NCI-H1694 treated with DMSO at 0.1 percent for 48 hours (cell line): ENCODE results near the gene CHST11.
"Not testable (repeated sequence)": the region's sequence is repeated elsewhere in the genome, so short reads cannot be mapped to it uniquely, and the experiment has no call there.

Experiments used
- DNase-seq: peaks from one replicate; lab custom pipeline; 2025; lab: John Stamatoyannopoulos, UW

The CHST11 gene

DNA sequence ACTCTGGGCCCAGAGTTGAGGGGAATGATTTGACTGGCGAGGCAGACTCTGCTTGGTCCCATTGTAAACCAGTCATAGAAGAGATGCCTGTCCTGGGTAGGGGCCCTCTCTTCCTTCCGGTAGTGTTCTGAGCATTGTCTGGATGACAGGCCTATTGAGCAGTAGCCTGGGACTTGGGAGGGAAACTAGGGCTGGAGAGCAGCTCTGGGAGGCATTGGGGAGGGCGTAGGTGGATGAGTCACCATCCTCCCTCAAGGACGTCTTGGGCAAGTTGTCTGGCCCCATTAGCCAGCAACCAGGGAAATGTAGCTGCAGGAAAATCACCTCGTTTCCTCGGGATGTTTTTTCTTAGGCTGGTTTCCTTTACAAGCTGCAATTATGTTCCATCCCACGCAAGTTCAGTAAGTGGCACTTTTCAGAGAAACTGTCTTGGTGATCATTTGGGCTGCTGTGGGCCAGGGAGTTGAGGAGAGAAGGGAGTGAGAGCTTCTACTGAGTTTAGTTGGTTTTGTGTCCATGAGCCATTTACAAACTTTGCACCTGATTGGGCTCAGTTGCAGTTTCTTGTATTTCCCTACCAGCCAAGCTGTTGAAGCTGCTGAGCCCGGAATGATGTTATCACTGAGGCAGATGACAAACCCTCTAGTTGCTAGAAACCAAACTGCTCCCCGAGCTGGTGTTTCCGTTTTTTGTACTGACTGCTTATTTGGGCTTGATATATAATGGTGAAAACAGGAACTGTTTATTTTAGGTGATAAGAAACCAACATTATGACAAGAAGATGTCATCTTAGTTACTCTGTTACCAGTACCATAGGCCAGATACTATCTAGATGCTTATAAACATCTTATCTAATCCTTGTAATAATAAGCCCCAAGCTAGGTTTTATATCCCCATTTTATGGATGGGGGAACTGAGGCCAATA, 147.6 kb downstream of the CHST11 start:
- DNase-seq, result no peak

DNA sequence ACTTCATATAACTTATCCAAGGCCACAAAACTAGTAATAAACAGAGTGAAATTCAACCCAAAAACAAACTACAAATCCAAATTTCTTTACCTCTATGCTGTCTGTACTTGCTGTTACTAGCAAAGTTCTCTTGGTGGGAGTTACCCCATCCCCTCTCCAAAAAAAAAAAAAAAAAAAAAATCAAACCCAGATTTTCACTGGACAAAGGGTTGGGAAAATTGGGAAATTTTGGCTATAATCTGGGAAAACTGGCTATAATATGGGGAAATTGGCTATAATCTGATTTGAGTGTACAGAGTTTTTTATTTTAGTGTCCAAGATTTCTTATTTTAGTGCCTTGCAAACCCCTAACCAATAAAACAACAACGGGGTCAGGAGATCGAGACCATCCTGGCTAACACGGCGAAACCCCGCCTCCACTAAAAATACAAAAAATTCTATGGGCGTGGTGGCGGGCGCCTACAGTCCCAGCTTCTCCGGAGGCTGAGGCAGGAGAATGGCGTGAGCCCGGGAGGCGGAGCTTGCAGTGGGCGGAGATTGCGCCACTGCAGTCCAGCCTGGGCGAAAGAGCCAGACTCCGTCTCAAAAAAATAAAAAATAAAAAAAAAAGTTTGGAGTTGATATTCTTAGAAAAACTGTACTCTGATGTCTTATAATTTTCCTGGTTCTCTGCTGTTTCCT, 148.4 kb downstream of the CHST11 start:
- DNase-seq, result no peak

DNA sequence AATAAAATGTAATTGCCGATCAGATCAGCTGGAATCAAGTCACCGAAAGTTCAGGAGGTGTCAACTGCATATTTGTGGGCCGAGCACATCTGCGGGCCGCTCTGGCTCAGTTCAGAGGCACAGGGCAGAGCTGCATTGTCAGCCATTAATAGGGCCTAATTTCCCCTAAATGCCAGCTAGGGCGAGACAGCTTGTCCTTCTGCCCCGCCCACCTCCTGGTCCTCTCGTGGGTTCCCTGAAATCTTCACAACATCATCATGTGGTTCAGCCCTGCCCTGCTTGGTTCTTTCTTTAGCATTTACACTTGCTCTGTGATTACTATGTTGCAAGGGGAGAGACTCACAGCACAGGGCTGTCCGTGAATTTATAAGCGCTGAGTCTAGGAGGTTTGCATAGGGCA, 148.9 kb downstream of the CHST11 start:
- DNase-seq, result no peak

DNA sequence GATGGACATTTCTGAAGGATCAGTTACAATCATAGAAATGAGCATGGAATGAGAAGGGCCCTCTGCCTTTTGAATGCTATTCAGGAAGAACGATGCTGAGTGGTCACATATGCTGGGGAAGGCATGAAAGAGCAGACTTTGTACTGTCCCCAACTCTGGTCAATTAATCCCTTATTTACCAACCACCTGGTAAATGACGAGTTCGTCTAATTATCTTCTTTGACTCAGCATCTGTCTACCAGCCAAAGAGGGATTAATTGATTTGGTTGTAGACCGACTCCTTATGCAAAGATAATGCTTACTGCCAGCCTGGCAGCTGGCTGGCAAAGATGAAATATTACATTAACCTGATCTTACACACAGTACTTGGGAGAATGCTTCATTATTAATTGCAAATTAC, 152.2 kb downstream of the CHST11 start:
- no peak for DNase-seq

DNA sequence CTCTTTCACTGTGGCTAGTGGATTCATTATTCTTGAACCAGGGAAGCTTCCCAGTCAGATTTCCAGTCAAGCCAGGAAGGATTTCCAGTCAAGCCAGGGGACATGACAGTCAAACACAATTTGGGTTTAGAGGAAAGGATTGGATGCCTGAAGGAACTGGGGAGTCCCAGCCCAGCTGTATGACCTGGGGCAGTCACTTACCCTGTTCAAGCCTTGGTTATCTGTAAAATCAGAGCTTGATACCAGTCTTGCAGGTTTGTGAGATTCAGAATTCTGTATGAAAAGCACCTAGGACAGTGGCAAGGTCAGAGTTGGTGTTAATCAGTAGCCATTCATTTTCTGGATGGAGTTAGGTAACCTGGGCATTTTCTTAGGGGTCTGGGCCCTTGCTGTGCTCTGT, 152.7 kb downstream of the CHST11 start:
- DNase-seq, result no peak

DNA sequence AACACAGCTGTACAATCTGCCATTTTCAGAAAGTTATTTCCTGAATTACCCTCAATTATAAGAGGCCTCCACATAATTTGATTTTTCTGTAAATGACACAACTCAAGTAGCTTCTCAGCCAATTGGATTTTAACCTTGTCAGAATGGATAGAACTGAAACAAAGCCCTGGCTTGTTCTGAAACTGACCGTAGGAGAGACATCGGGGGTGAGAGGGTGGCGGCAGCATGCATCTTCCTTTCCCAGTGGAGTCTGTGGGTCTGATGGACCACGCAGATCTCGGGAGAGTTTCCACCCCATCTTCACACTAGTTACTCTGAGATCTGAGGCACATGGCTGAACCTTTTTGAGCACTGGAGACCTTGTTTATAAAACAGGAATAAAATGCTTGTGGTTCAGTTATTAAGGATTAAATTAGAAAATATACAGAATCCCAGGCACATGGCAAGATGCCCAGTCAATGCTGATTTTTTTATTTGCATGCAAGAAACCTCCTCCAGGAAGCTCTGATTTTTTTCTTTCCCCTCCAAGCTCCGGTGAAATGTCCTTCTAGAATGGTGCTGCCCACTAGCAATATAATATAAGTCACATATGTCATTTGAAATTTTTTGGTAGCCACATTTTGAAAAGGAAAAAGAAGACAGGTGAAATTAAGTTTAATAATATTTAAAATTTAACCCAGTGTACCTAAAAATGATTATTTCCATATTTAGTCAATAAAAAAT, 153.9 kb downstream of the CHST11 start:
- no peak for DNase-seq

DNA sequence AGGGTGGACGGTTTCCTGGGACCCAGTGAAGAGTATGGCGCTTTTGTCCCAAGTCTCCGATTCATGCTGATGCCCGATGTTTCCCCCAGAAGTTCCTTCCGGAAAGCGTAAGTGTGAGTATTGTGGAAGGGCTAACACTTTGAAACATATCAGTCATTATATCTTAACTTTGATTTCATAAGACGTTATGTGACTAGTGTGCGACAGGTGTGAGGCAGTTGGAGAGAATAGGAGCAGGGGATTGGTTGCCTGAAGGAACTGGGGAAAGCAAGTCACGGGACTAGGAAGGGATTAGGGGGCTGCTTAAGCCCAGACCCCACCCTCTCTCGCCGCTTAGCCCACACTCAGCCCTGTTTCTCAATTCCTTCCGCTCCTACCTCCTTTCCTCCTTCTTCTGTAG, 154.9 kb downstream of the CHST11 start:
- DNase-seq, result no peak

DNA sequence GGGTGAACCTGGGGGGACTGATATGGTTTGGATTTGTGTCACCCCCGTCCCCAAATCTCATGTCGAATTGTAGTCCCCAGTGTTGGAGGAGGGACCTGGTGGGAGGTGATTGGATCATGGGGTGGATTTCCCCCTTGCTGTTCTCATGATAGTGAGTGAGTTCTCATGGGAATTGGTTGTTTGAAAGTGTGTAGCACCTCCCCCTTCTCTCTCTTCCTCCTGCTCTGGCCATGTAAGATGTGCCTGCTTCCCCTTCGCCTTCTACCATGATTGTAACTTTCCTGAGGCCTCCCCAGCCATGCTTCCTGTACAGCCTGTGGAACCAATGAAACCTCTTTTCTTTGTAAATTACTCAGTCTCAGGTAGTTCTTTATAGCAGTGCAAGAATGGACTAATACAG, 156.6 kb downstream of the CHST11 start:
- not testable (repeated sequence) for DNase-seq

DNA sequence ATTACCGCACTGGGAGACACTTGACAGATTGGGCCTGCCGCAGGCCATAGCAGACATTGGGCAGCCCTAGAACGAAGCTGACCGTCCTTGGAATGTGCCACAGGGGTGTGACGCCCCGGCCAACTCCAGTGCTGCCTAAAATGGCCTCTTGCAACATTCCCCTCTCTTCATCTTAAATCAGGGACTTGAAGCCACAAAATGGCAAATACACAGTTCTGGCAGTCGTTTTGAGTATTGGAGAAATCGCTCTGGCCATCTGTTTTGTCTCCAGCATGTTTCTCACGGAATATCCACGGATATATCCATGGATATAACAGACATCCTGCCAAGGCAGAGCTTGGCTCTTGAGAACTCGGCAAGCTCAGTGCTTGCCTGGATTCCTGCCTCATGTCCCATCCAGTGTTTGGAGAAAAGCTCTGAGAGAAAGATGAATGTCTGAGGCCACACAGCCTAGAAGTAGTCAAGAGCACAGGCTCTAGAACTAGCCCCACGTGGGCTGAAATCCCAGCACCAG, 158.4 kb downstream of the CHST11 start:
- DNase-seq, result no peak

DNA sequence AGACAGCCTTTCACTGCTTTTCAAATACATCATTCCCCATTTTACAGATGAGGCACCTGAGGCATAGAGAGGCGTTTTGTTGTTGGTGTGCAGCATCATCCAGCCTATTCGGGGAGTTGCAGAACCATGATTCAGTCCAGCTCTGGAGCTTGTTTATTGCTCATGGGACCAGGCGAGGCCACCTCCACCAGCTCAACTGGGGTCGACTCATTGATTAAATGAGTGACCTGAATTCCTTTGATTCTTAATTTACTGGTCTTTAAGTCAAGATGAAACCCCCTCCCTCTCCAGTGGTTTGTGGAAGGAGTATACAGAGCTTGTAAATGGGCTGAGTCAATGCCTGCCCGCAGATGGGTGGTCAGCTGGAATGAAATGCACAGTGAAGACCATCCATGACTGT, 161.9 kb downstream of the CHST11 start:
- no peak for DNase-seq

DNA sequence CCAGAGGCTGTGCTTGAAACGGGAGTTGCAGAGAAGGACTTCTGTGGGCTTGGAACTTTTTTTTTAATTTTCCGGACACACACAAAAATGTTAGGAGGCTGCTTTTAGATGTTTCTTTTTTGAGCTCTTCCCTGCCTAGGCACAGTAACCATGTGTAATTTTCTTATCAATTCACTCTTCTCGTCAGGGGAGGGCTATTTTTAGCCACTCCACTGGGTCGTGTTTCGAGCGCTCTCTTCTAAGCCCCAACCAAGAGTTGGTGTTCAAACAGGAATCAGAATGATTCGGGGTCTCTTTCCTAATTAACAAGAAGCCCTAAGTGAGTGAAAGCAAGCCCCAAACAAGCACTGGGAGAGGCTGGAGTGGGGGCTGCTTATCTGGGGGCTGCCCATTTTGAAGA, 162.6 kb downstream of the CHST11 start:
- no peak for DNase-seq

DNA sequence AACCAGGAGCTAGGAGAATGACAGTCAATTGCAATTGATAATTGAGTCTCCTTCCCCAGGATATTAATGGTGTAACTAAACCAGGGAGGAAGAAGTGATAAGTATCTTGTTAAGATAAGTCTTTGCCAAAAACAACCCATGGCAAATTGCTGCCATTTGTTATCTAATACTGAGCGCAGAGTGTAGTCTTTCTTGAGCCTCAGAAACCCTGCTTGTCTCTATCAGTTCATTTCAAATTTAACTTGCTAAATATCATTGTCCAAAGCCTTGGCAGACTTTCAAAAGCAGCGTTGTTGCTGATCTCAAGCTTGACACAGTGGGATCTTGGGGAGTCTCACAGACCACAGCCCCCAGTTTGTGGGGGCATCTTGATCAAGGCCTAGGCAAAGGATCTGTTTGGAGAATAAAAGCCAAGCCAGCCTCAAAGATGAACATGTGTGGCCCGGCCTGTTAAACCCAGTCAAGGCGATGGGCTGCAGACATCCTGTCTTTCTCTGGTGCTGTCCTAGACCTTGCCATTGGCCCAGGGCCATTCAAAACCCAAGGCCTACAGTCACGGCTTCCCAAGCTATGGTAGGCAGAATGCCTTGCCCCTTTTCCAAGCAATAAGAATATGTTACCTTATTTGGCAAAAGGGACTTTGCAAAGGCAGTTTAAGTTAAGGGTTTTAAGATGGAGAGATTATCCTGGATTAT, 164.2 kb downstream of the CHST11 start:
- no peak for DNase-seq

DNA sequence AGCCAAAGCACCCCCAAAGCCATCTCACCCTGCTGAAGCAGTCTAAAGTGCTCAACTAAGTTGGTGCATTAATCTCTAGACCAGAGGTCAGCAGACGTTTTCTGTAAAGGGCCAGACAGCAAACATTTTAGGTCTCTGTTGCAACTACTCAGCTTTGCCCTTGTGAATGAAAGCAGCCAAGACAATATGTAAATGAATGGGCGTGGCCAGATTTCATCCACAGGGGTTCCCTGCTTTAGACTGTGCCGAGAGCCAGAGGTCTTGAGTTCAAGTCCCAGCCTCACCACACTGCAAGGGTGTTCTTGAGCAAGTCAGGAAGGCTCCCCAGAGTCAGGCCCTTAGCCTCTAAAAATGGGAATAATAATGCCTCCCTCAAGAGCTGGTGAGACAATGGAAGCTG, 166.2 kb downstream of the CHST11 start:
- DNase-seq, result no peak

DNA sequence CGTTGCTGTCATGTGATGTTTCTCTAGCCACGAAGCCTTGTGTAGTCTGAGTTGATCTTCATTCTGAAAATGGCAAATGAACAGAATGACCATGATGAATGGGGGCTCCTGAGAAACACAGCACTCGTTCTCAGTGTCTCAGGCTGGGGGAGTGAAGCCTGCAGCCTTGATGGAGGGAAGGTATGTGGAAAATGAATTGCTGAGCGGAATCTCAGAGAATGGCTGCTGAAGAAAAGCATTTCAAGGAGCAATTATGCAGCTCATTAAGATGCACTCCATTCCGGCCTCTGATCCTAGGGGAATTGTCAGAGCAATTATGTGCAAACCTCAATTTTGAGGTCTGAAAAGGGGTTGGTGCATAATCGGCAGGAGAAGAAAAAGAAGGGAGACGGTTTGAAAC, 167.1 kb downstream of the CHST11 start:
- no peak for DNase-seq

DNA sequence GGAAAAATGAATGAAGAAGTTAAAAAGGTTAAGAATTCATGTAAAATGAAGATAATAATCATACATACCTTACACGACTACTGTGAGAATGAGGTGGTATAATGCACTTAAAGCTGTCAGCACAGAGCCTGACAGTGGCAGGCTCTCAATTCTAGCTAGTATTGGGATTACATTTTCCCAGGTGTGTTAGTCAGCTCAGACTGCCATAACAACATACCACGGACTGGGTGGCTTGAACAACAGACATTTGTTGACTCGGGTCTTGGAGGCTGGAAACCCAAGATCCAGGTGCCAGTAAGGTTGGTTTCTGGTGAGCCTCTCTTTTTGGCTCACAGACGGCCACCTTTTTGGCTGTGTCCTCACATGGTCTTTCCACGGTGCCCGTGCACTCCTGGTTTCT, 167.8 kb downstream of the CHST11 start:
- no peak for DNase-seq

DNA sequence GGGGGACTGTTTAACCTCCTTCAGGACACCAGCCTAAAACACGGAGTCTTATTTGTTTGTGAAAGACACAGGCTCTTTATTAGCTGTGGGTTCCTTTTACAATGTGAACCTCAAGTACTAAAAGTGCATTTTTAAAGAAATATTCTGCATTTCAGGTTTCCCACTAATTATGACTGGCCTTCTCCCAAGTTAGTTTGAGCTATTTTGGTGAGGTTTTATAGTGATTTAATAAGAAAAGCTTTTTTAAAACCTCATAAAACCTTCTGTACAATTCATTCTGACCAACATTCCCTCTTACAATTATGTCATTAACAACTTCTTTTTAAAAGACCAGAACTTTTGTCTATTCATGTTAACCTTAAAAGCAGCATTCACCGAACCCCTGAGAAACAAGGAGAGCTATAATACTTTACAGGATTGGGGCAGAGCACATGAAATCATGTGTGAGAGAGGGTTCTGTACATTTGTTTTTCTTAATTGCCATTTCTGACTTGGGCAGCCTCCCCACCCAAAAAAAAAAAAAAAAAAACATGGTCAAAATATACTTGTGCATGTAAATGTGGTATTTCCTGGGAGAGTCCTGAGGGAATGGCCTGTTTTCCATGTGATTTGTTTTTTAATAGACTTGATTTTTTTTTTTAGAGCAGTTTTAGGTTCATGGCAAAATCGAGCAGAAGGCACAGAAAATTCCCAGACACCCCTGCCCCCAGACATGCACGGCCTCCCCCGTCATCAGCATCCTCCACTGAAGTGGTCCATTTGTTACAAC, 169.5 kb downstream of the CHST11 start:
- DNase-seq, result no peak

DNA sequence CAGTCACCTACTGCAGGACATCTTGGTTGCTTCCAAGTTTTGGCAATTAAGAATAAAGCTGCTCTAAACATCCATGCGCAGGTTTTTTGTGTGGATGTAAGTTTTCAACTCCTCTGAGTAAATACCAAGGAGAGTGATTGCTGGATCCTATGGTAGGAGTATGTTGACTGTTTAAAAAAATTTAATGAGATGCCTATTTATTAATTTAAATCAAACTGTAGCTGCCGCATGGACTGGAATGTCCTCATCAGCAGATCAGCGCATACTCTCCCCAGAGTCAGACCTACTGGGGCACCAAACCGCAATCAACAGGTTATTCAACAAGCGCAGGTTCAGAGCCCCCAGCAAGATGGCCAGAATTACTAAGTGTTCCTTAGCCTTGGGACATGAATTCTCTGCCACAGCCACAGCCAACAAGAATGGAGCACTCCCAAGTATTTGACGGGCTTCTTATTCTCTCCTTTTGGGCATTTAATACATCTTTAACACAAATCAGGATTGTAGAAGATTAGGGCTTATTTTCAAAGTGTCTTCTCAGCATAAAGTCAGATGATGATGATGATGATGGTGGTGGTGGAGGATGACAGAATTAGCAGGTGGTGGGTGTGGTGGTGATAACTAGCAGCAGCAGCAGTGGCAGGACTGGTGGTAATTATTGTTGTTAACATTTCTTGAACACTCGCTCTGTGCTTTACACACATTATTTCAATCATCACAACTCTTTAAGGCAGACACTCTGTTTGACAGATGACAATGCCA, 170.7 kb downstream of the CHST11 start:
- DNase-seq, result no peak

DNA sequence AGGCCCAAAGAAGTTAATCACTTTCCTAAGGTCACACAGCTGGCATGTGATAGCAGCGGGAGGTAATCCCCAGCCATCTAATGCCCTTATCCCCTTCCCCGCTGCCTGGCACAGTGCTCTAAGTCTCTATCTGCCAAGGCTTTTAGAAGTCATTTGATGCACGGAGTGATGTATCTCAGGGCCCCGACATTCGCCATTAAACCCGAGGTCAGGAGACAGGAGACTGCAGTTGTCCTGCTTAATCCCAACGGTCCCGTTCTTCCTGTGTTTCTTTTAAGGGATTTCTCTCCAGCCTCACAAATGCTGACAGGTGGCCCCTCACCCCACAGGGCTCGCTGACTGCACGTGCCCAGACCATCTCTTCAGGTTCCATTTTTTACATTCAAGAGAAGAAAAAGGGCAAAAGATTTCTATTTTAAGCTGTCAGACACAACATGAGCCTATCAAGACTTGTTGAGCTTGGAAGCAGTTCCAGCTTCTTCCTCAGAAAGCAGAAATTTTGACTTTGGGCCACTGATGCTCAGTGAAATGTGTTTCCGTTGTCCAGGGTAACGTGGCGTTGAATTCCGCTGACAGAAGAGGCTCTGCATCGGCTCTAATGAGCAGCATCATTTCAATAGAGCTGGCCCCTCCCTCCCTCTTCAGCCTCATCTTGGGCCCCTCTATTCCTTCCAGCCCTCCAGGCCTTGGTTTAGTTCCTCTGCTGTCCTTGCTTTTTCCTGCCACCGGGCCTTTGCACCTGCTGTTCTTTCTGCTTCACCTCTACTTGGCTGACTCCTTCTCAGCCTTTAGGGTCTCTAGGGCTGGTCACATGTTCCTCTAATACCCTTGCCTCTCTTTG, 171.5 kb downstream of the CHST11 start:
- no peak for DNase-seq

DNA sequence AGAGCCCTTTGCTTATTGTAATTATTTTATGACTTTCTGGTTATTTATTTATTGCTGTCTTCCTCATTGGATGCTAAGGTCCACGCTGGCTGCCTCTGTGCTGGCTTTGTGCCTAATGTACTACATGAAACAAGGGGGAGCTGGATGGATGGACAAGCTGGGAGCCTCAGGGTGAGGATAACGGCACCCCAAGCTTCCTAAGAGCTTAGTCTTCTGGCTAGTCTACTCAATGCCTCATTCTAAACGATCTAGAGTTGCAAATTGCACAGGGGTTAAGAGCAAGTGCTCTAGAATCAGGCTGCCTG, 172.0 kb downstream of the CHST11 start:
- DNase-seq, result no peak

DNA sequence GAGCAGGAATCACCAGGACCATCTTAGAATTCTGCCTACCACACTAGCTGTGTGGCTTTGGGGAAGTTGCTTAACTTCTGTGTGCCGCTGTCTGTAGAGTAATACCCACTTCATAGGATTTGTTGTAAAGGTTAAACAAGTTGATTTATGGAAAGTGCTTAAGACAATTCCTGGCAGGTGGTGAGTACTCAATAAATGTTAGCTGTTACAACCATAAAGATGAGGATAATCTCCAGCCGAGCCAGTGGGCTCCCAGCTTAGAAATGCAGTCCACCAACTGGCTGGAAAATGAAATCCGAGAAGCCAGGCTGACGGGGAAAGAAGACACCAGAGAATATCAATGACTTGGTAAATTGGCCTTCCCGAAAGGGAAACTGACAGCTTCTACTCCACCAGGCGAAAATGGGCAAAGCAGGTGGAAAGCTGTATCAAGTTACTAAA, 173.5 kb downstream of the CHST11 start:
- DNase-seq, result no peak
